CD14-positive monocyte (primary cell): ENCODE results near the gene TRPC4AP. TPM values are rescaled to one million over a fixed set of nuclear protein-coding genes. Genes with fewer than 3 reads are reported as not detected.

Experiments used
- DNase-seq, 3 donors: peaks; one replicate each; pipeline ENCODE4 v3.0.0-alpha.2; 2011 to 2022
- H2AFZ ChIP-seq: 2 replicates; pipeline ENCODE4 v1.6.0; 2012; ENCODE audit warnings: mild to moderate bottlenecking, low read depth, low read length, inconsistent platforms; ENCODE audit not compliant: insufficient read depth, poor library complexity, severe bottlenecking
- H3K27ac ChIP-seq, 2 donors: 1 replicate in 1 of 2; 2 replicates in 1 of 2; pipeline ENCODE4 v1.5.1; 2012 to 2013; ENCODE audit warnings: low read length in 2 of 2, control low read depth in 1 of 2, inconsistent platforms in 1 of 2, low read depth in 1 of 2, mild to moderate bottlenecking in 1 of 2
- H3K27me3 ChIP-seq, 2 donors: one replicate each; pipeline versions ENCODE4 v1.6.0 to v1.6.1; 2011 to 2013; ENCODE audit warnings: low read length in 2 of 2; ENCODE audit not compliant: control insufficient read depth in 2 of 2, insufficient read depth in 2 of 2
- H3K36me3 ChIP-seq, 2 donors: replicated peaks in 1 of 2; 1 replicate in 1 of 2; 2 replicates in 1 of 2; pipeline versions ENCODE4 v1.5.1 to v1.6.1; 2012 to 2013; ENCODE audit warnings: low read length in 2 of 2, control low read depth in 1 of 2, inconsistent platforms in 1 of 2, mild to moderate bottlenecking in 1 of 2; ENCODE audit not compliant: insufficient read depth in 2 of 2, control insufficient read depth in 1 of 2
- H3K4me1 ChIP-seq, 2 donors: 1 replicate in 1 of 2; 2 replicates in 1 of 2; pipeline versions ENCODE4 v1.5.1 to v1.6.1; 2012 to 2013; ENCODE audit warnings: low read length in 2 of 2, control low read depth in 1 of 2, inconsistent platforms in 1 of 2, mild to moderate bottlenecking in 1 of 2, moderate library complexity in 1 of 2; ENCODE audit not compliant: insufficient read depth in 2 of 2, control insufficient read depth in 1 of 2
- H3K4me2 ChIP-seq: replicated peaks from 2 replicates; pipeline ENCODE3; 2012; ENCODE audit warnings: low read length, moderate library complexity, mild to moderate bottlenecking; ENCODE audit not compliant: poor library complexity, severe bottlenecking; ENCODE audit errors: extremely low read depth
- H3K4me3 ChIP-seq, 3 experiments: fragments of 200-600 bp in 1 of 3; sonication (generic) in 1 of 3; replicated peaks in 1 of 3; 1 replicate in 2 of 3; 2 replicates in 1 of 3; pipeline ENCODE4 v1.5.1; 2011 to 2013; ENCODE audit warnings: low read length in 3 of 3, mild to moderate bottlenecking in 3 of 3, control low read depth in 2 of 3, low read depth in 2 of 3, inconsistent platforms in 1 of 3, moderate library complexity in 1 of 3
- H3K79me2 ChIP-seq: 2 replicates; pipeline ENCODE4 v1.6.0; 2012; ENCODE audit warnings: mild to moderate bottlenecking, control low read depth, inconsistent platforms, low read length, moderate library complexity; ENCODE audit not compliant: insufficient read depth
- H3K9ac ChIP-seq: 2 replicates; pipeline ENCODE4 v1.6.0; 2017; ENCODE audit warnings: low read length, mild to moderate bottlenecking; ENCODE audit not compliant: insufficient read depth, poor library complexity, severe bottlenecking
- H3K9me3 ChIP-seq, 2 donors: replicated peaks in 1 of 2; 1 replicate in 1 of 2; 2 replicates in 1 of 2; pipeline versions ENCODE4 v1.5.1 to v1.6.1; 2012 to 2013; ENCODE audit warnings: low read length in 2 of 2, control low read depth in 1 of 2; ENCODE audit not compliant: control insufficient read depth in 1 of 2, insufficient read depth in 1 of 2
- H4K20me1 ChIP-seq: 2 replicates; pipeline ENCODE4 v1.6.0; 2012; ENCODE audit warnings: mild to moderate bottlenecking, low read length, control low read depth, moderate library complexity; ENCODE audit not compliant: insufficient read depth
- H3K27ac Mint-ChIP-seq, 7 donors: one replicate each; pipeline ENCODE4 v1.8.0; 2020; ENCODE audit warnings: mild to moderate bottlenecking in 7 of 7, mixed read lengths in 7 of 7, moderate library complexity in 6 of 7, inconsistent platforms in 2 of 7
- H3K27me3 Mint-ChIP-seq, 3 donors: one replicate each; pipeline ENCODE4 v1.8.0; 2021 to 2022; ENCODE audit warnings: low read depth in 3 of 3, mild to moderate bottlenecking in 3 of 3, mixed read lengths in 3 of 3, moderate library complexity in 3 of 3, inconsistent platforms in 1 of 3
- H3K36me3 Mint-ChIP-seq, 2 donors: one replicate each; pipeline ENCODE4 v1.8.0; 2020; ENCODE audit warnings: mixed read lengths in 2 of 2, inconsistent platforms in 1 of 2, mild to moderate bottlenecking in 1 of 2
- H3K4me1 Mint-ChIP-seq: one replicate; pipeline ENCODE4 v1.8.0; 2020; ENCODE audit warnings: mild to moderate bottlenecking, mixed read lengths
- H3K4me3 Mint-ChIP-seq, 2 donors: one replicate each; pipeline ENCODE4 v1.8.0; 2020; ENCODE audit warnings: mild to moderate bottlenecking in 2 of 2, mixed read lengths in 2 of 2, moderate library complexity in 1 of 2
- H3K9me3 Mint-ChIP-seq, 7 donors: one replicate each; pipeline ENCODE4 v1.8.0; 2020 to 2022; ENCODE audit warnings: mixed read lengths in 7 of 7, mild to moderate bottlenecking in 6 of 7, moderate library complexity in 6 of 7, inconsistent platforms in 2 of 7
- CTCF ChIP-seq: fragments of 200-600 bp; IDR thresholded peaks from one replicate; pipeline ENCODE4 v1.8.0; 2022; ENCODE audit warnings: antibody characterized with exemption, mild to moderate bottlenecking
- WGBS: methylation state at CpG from one replicate; pipeline ENCODE4 v1.1.5; 2013; ENCODE audit warnings: missing lambda C conversion rate; ENCODE audit not compliant: insufficient coverage; 5-methylcytosine and 5-hydroxymethylcytosine counted together
- intact Hi-C, 2 donors: fragments of 100-400 bp; cut with micrococcal nuclease; formaldehyde crosslinking; loops; one replicate each; pipeline versions ENCODE4 v1.15.0 to v1.15.1; 2023
- polyA plus RNA-seq, 3 donors: library from polyadenylated mRNA; depleted of rRNA in 1 of 3; unstranded in 2 of 3; stranded (reverse) in 1 of 3; fragments of 300-500 nt in 2 of 3; fragments of >200 nt in 1 of 3; fragmentation: Illumina TruSeq in 2 of 3; gene quantifications; 1 replicate in 2 of 3; 2 replicates in 1 of 3; pipeline ENCODE4 v1.2.3, GENCODE V29; 2012 to 2021

Gene TRPC4AP
- polyA plus RNA-seq, 3 donors: 80.8 to 98.4 (median 88.6) TPM

GRCh38 chr20:34955231-34956040 lies 137.2 kb downstream of the TRPC4AP start, which contains the start of the genes GSS and MYH7B:
TSS of gene GSS (minus strand) at chr20:34955806. CDS start at chr20:34951852, 3,954 bp downstream.
TSS of gene MYH7B (plus strand) at chr20:34955868. CDS start at chr20:34978006, 22,138 bp downstream.
- intact Hi-C loops: loop anchor here in 1 of 2 donors (1.0 to 10.0 kb wide), 4 partner anchors 63 to 139 kb away; partner anchors contain the start of genes NCOA6 and TRPC4AP
- Histone ChIP-seq H3K79me2 (peaks cover 5% of the 10 kb centered on the region), H3K4me2 (peak within 1 kb of the TSS; percentile 84), H2AFZ (peak within 1 kb of the TSS; percentile 85), H4K20me1 (no peaks in the 10 kb centered on the region), H3K36me3 (peaks cover 0 to 11% of the 10 kb centered on the region in 2 donors), H3K27ac (peak within 1 kb of the TSS; percentile 88 to 91), H3K9ac (peak within 1 kb of the TSS; percentile 82), H3K4me3 (peak within 1 kb of the TSS; percentile 69 to 89 (median 84)), H3K9me3 (no peaks in the 10 kb centered on the region), H3K4me1 (peaks cover 13 to 14% of the 10 kb centered on the region in 2 donors), H3K27me3 (no peaks in the 10 kb centered on the region)
- Mint-ChIP-seq H3K36me3 (peaks cover 0 to 3% of the 10 kb centered on the region in 2 donors), H3K4me1 (peaks cover 16% of the 10 kb centered on the region), H3K27ac (peak within 1 kb of the TSS; percentile 96 to 99 (median 97)), H3K9me3 (peaks cover 0 to 3% (median 0%) of the 10 kb centered on the region in 7 donors), H3K27me3 (peaks cover 0 to 3% (median 0%) of the 10 kb centered on the region in 3 donors), H3K4me3 (peak within 1 kb of the TSS; percentile 97 to 99)
- under 1% methylated on average over 59 of the region's 62 CpGs for WGBS
- DNase-seq: peak; percentile 95 to 96 (median 95)
- no peak for TF ChIP-seq CTCF

GRCh38 chr20:34954904-34955230 lies 137.7 kb downstream of the TRPC4AP start:
- H3K4me2 ChIP-seq: peak overlapping the region; percentile 84
- H2AFZ ChIP-seq: peak overlapping the region; percentile 85
- no peaks in the 10 kb centered on the region for H4K20me1 ChIP-seq
- no peaks in the 10 kb centered on the region for H3K27me3 ChIP-seq
- WGBS: 21% methylated on average over 10 of the region's 13 CpGs
- H3K9ac ChIP-seq: peak overlapping the region; percentile 82
- peaks cover 5% of the 10 kb centered on the region for H3K79me2 ChIP-seq
- no peak for TF ChIP-seq CTCF
- peak overlapping the region; percentile 69 to 89 (median 84) for H3K4me3 ChIP-seq
- Mint-ChIP-seq H3K4me1 (peaks cover 16% of the 10 kb centered on the region), H3K4me3 (peak overlapping the region; percentile 97 to 99), H3K9me3 (peaks cover 0 to 3% (median 0%) of the 10 kb centered on the region in 7 donors), H3K36me3 (peaks cover 4 to 9% of the 10 kb centered on the region in 2 donors), H3K27me3 (peaks cover 0 to 3% (median 0%) of the 10 kb centered on the region in 3 donors), H3K27ac (peak overlapping the region; percentile 96 to 99 (median 97))
- peak overlapping the region; percentile 88 to 91 for H3K27ac ChIP-seq
- H3K4me1 ChIP-seq: peaks cover 13 to 14% of the 10 kb centered on the region in 2 donors
- no peaks in the 10 kb centered on the region for H3K9me3 ChIP-seq
- intact Hi-C loops: loop anchor here in 1 of 2 donors (1.0 to 10.0 kb wide), 4 partner anchors 63 to 140 kb away; partner anchors contain the start of genes NCOA6 and TRPC4AP
- H3K36me3 ChIP-seq: peaks cover 0 to 16% of the 10 kb centered on the region in 2 donors
- peak in 1 of 3 donors; percentile 10 for DNase-seq
